ENCODE data around the gene FBXL22. TPM values are rescaled to one million over a fixed set of nuclear protein-coding genes. Genes with fewer than 3 reads are reported as not detected.
A peak's percentile ranks its signal among the peaks of the same experiment; 100 is the strongest.

Gene FBXL22
- total RNA-seq, 6 experiments from 2014 or later: 0.26 to 0.56 (median 0.44) TPM; not detected in 2

DNA sequence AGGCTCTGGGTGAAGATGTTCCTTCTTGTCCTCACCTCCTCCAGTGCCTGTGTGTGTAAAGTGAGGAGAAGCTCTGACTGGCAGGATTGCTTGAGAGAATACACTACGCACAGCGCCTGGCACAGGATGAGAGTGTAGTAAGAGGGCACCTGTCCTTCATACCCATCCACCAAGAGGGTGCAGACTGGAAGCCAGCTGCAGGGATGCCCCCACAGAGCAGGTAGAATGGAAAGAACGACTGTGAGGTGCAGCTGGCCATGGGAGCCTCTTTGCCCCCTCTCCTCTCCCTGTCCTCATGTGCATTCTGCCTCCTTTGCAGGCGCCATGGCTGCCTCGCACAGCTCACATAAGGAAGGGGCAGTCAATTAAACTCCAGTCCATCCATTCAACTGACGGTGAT lies 12.3 kb downstream of the FBXL22 start:
- H3K9me3 ChIP-seq: no peaks in the 10 kb centered on the region
- H3K27ac ChIP-seq: no peak overlapping the region
- no peak for TF ChIP-seq POLR2A (IDR thresholded peaks at IDR 0.05)
- TF ChIP-seq, protein P1, sequence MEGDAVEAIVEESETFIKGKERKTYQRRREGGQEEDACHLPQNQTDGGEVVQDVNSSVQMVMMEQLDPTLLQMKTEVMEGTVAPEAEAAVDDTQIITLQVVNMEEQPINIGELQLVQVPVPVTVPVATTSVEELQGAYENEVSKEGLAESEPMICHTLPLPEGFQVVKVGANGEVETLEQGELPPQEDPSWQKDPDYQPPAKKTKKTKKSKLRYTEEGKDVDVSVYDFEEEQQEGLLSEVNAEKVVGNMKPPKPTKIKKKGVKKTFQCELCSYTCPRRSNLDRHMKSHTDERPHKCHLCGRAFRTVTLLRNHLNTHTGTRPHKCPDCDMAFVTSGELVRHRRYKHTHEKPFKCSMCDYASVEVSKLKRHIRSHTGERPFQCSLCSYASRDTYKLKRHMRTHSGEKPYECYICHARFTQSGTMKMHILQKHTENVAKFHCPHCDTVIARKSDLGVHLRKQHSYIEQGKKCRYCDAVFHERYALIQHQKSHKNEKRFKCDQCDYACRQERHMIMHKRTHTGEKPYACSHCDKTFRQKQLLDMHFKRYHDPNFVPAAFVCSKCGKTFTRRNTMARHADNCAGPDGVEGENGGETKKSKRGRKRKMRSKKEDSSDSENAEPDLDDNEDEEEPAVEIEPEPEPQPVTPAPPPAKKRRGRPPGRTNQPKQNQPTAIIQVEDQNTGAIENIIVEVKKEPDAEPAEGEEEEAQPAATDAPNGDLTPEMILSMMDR (IDR thresholded peaks at IDR 0.05): no peak
- ATAC-seq (no peak), DNase-seq (no peak)
- intact Hi-C loops (cut with DNase I): no loop called here
- H3K4me3 ChIP-seq: no peak overlapping the region
- H3K36me3 ChIP-seq: peaks cover 0 to 35% (median 4%) of the 10 kb centered on the region in 4 donors
- WGBS (ENCODE audit: insufficient coverage, low coverage, low lambda C conversion rate, missing lambda C conversion rate): 80% methylated on average over 3 of the region's 6 CpGs
- no peaks in the 10 kb centered on the region for H3K27me3 ChIP-seq
- peaks cover 0 to 6% (median 2%) of the 10 kb centered on the region in 4 donors for H3K4me1 ChIP-seq

DNA sequence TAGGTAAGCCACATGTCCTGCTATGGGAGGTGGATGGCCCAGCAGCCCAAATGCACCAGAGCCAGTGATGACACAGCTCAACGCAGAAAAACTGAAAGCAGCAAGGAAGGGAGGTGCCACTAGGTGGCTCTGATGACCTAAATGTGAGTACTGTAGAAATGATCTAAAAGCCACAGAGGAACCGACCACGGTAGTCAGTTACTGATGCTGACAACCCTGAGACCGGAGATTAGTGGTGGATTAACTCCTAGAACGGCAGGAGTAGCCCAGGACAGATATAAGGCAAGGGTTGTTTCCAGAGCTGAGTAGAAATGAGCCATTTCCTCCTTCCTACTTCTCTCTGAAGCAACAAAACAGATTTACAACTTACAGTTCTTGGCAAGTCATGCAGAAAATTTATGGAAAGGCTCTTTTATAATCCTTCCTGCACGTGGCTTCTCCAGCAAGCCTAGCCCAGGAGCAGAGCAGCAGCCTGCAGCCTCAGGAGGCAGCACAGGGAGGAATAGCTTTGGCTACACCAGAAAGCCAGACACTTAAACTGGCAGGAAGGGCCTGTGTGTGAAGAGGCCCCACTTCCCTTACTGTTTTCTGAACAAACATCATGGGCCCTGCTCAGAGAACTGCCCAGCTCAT lies 13.1 kb downstream of the FBXL22 start:
- intact Hi-C loops (cut with DNase I): no loop called here
- H3K36me3 ChIP-seq: peaks cover 0 to 42% (median 4%) of the 10 kb centered on the region in 4 donors
- ATAC-seq (peak; percentile 83 to 92 (median 88)), DNase-seq (no peak)
- no peaks in the 10 kb centered on the region for H3K9me3 ChIP-seq
- 5% methylated on average over 6 of the region's 6 CpGs for WGBS (ENCODE audit: insufficient coverage, low coverage, low lambda C conversion rate, missing lambda C conversion rate)
- H3K4me3 ChIP-seq: no peak overlapping the region
- TF ChIP-seq, protein P1 (IDR thresholded peaks at IDR 0.05): peak; percentile 64 to 73 (median 70)
- no peak for TF ChIP-seq POLR2A (IDR thresholded peaks at IDR 0.05)
- H3K4me1 ChIP-seq: peaks cover 0 to 6% (median 2%) of the 10 kb centered on the region in 4 donors
- H3K27ac ChIP-seq: no peak overlapping the region
- H3K27me3 ChIP-seq: no peaks in the 10 kb centered on the region

DNA sequence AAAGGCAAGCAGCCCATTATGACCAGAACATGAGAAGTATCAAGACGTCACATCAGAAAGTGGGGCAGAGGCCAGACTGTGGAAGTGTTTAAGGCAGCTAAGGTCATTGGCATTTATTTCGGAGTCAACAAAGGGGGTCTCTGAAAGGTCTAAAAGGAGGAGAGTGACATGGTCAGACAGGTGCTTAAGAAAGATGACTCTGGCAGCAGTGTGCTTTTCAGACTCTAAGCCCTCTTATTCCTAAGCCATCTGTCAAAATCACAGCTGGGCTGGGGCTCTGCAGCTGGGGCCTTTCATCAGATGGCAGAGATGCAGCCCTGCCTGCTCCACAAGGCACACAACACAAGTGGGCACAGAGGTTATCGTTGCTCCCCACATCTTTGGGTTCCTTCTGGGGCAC lies 14.0 kb downstream of the FBXL22 start:
- peaks cover 0 to 48% (median 4%) of the 10 kb centered on the region in 4 donors for H3K36me3 ChIP-seq
- H3K9me3 ChIP-seq: no peaks in the 10 kb centered on the region
- H3K27me3 ChIP-seq: no peaks in the 10 kb centered on the region
- intact Hi-C loops (cut with DNase I): no loop called here
- H3K4me1 ChIP-seq: peaks cover 0 to 4% (median 0%) of the 10 kb centered on the region in 4 donors
- no peak overlapping the region for H3K4me3 ChIP-seq
- H3K27ac ChIP-seq: no peak overlapping the region
- no peak for ATAC-seq
- no peak for DNase-seq
- TF ChIP-seq POLR2A (IDR thresholded peaks at IDR 0.05): no peak
- TF ChIP-seq, protein P1 (IDR thresholded peaks at IDR 0.05): no peak
- 61% methylated on average over 3 of the region's 3 CpGs for WGBS (ENCODE audit: insufficient coverage, low coverage, low lambda C conversion rate, missing lambda C conversion rate)

DNA sequence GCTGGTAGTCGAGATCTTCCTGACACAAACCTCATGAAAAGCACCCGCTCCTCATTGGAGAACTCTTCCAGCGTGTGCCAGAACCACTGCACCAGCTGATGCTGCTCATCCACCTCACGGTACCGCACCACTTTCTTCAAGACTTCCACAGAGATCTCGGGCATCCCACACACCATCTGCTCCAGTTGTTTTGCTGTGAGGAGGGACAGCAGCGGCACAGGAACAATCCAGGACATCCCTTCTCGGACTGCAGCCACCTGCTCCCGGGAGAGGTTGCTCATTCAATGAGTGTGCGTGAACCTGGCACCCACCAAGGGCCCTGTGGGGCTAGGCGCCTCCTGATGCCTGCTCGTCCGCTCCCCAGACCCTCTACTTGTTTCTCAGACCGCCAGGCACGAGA lies 15.1 kb downstream of the FBXL22 start:
- no peak overlapping the region for H3K4me3 ChIP-seq
- intact Hi-C loops (cut with DNase I): no loop called here
- TF ChIP-seq, protein P1 (IDR thresholded peaks at IDR 0.05): no peak
- TF ChIP-seq POLR2A (IDR thresholded peaks at IDR 0.05): no peak
- DNase-seq (no peak), ATAC-seq (no peak)
- peaks cover 0 to 4% (median 0%) of the 10 kb centered on the region in 4 donors for H3K4me1 ChIP-seq
- 100% methylated on average over 6 of the region's 15 CpGs for WGBS (ENCODE audit: insufficient coverage, low coverage, low lambda C conversion rate, missing lambda C conversion rate)
- H3K27ac ChIP-seq: no peak overlapping the region
- H3K27me3 ChIP-seq: no peaks in the 10 kb centered on the region
- no peaks in the 10 kb centered on the region for H3K9me3 ChIP-seq
- peaks cover 0 to 52% (median 4%) of the 10 kb centered on the region in 4 donors for H3K36me3 ChIP-seq

Data from right lobe of liver (tissue), 6 donors.